Transverse colon (tissue), 4 donors: ENCODE data around the gene VPS26C. TPM values are rescaled to one million over a fixed set of nuclear protein-coding genes. Genes with fewer than 3 reads are reported as not detected.

Experiments
- DNase-seq: peaks from one replicate; pipeline ENCODE4 v3.0.0-alpha.2; 2019
- H3K27ac ChIP-seq, 4 donors: fragments of 200-600 bp; sonication (generic); 2 replicates each; pipeline ENCODE4 v1.5.1; 2016 to 2018; ENCODE audit warnings: inconsistent platforms in 4 of 4
- H3K27me3 ChIP-seq: fragments of 200-600 bp; sonication (generic); 2 replicates; pipeline ENCODE4 v1.5.1; 2017; ENCODE audit warnings: inconsistent platforms
- H3K36me3 ChIP-seq, 4 donors: fragments of 200-600 bp; sonication (generic); 2 replicates each; pipeline ENCODE4 v1.5.1; 2017 to 2019; ENCODE audit warnings: inconsistent platforms in 4 of 4
- H3K4me1 ChIP-seq, 4 donors: fragments of 200-600 bp; sonication (generic); 2 replicates each; pipeline ENCODE4 v1.5.1; 2017 to 2020; ENCODE audit warnings: inconsistent platforms in 4 of 4
- H3K4me3 ChIP-seq, 4 donors: fragments of 200-600 bp; sonication (generic); 1 replicate in 1 of 4; 2 replicates in 3 of 4; pipeline versions ENCODE4 v1.5.1 to v1.6.1; 2017 to 2019; ENCODE audit warnings: inconsistent platforms in 4 of 4
- H3K9me3 ChIP-seq, 2 donors: fragments of 200-600 bp; sonication (generic); 2 replicates each; pipeline ENCODE4 v1.5.1; 2017 to 2019; ENCODE audit warnings: inconsistent platforms in 2 of 2
- CTCF ChIP-seq, 5 experiments: fragments of 200-600 bp in 3 of 5; fragments of 450-650 bp in 2 of 5; sonication (generic) in 3 of 5; IDR thresholded peaks; 1 replicate in 2 of 5; 2 replicates in 3 of 5; pipeline ENCODE4 v1.5.1; 2016 to 2017; ENCODE audit warnings: antibody characterized with exemption in 5 of 5, inconsistent platforms in 3 of 5, mild to moderate bottlenecking in 2 of 5, moderate library complexity in 1 of 5
- EP300 ChIP-seq: sonication (generic); formaldehyde crosslinking; IDR thresholded peaks from one replicate; pipeline ENCODE4 v1.6.1; 2017; ENCODE audit warnings: antibody characterized with exemption, low read depth
- POLR2A ChIP-seq: fragments of 450-650 bp; IDR thresholded peaks from one replicate; pipeline ENCODE4 v1.6.1; 2016; ENCODE audit warnings: antibody characterized with exemption, mild to moderate bottlenecking, moderate library complexity
- POLR2AphosphoS5 ChIP-seq, 3 donors: sonication (generic); formaldehyde crosslinking; IDR thresholded peaks; one replicate each; pipeline ENCODE4 v1.6.1; 2016; ENCODE audit warnings: antibody characterized with exemption in 3 of 3
- WGBS, 2 donors: methylation state at CpG; one replicate each; pipeline ENCODE4 v1.1.5; 2018; ENCODE audit warnings: low coverage in 1 of 2; 5-methylcytosine and 5-hydroxymethylcytosine counted together
- in situ Hi-C, 4 donors: fragments of 200-750 bp; cut with MboI; loops; one replicate each; pipeline versions ENCODE4 v1.15.0 to v1.15.1; 2017; ENCODE audit warnings: low sequenced_read_pairs in 3 of 4, low pct_ligation_motif_present in 1 of 4, low pct_unique_long_range_greater_than_20kb in 1 of 4
- intact Hi-C: fragments of 100-400 bp; cut with DNase I; formaldehyde crosslinking; loops from one replicate; pipeline ENCODE4 v1.15.1; 2023; ENCODE audit warnings: low total_unique reads
- total RNA-seq, 4 donors: library from RNA; depleted of rRNA; stranded (reverse); fragments of >200 nt; gene quantifications; one replicate each; pipeline ENCODE4 v1.1.0, GENCODE V29; 2016

VPS26C gene
- total RNA-seq, 4 donors from 2014 or later: 86.5 to 146 (median 108) TPM

- WGBS, 2 donors: 82 to 87% methylated on average over 12 to 14 of the region's 14 CpGs
- in situ Hi-C loops: no loop called here
- TF ChIP-seq POLR2AphosphoS5 (IDR thresholded peaks at IDR 0.05): no peak
- TF ChIP-seq CTCF (IDR thresholded peaks at IDR 0.05): no peak
- no peak for TF ChIP-seq POLR2A
- TF ChIP-seq EP300: no peak
These were observed 64.7 kb downstream of the VPS26C start for GRCh38 chr21:37202221-37203110.

GRCh38 chr21:37200641-37201480 is 66.3 kb downstream of the VPS26C start:
- no peak for TF ChIP-seq POLR2A
- no peak for TF ChIP-seq CTCF (IDR thresholded peaks at IDR 0.05)
- no peak for TF ChIP-seq POLR2AphosphoS5 (IDR thresholded peaks at IDR 0.05)
- TF ChIP-seq EP300: no peak
- DNase-seq: no peak
- H3K4me3 ChIP-seq: no peak overlapping the region
- WGBS, 2 donors: 98 to 100% methylated on average over 3 to 15 of the region's 16 CpGs
- no peaks in the 10 kb centered on the region for H3K27me3 ChIP-seq
- no peak overlapping the region for H3K27ac ChIP-seq
- H3K4me1 ChIP-seq: no peaks in the 10 kb centered on the region
- in situ Hi-C loops (no loop called here), intact Hi-C loops (no loop called here)
- H3K9me3 ChIP-seq: no peaks in the 10 kb centered on the region
- peaks cover 0 to 17% (median 7%) of the 10 kb centered on the region in 4 donors for H3K36me3 ChIP-seq

More at GRCh38 chr21:37202221-37203110, 64.7 kb downstream of the VPS26C start:
- Histone ChIP-seq H3K4me1 (peaks cover 0 to 3% (median 2%) of the 10 kb centered on the region in 4 donors), H3K27me3 (no peaks in the 10 kb centered on the region), H3K4me3 (no peak overlapping the region), H3K27ac (no peak overlapping the region), H3K9me3 (no peaks in the 10 kb centered on the region), H3K36me3 (peaks cover 0 to 17% (median 7%) of the 10 kb centered on the region in 4 donors)
- intact Hi-C loops: no loop called here
- DNase-seq: no peak

GRCh38 chr21:37199057-37199924 is 67.8 kb downstream of the VPS26C start:
- Histone ChIP-seq H3K36me3 (peaks cover 0 to 17% (median 7%) of the 10 kb centered on the region in 4 donors), H3K9me3 (no peaks in the 10 kb centered on the region), H3K4me3 (no peak overlapping the region), H3K4me1 (no peaks in the 10 kb centered on the region), H3K27me3 (no peaks in the 10 kb centered on the region), H3K27ac (no peak overlapping the region)
- DNase-seq: no peak
- 46 to 70% methylated on average over 4 to 11 of the region's 11 CpGs for WGBS, 2 donors
- in situ Hi-C loops: no loop called here
- TF ChIP-seq POLR2AphosphoS5 (IDR thresholded peaks at IDR 0.05) (no peak), POLR2A (no peak), CTCF (IDR thresholded peaks at IDR 0.05) (no peak)
- intact Hi-C loops: no loop called here
